HG03469 (cell line): ENCODE data around the gene NEGR1.

Experiments
- ATAC-seq: cut with Tn5 transposase; IDR thresholded peaks from one replicate; pipeline ENCODE4 v1.9.1; 2021; ENCODE audit warnings: mild to moderate bottlenecking, moderate library complexity, moderate number of reproducible peaks; ENCODE audit not compliant: unreplicated experiment

Gene NEGR1

DNA sequence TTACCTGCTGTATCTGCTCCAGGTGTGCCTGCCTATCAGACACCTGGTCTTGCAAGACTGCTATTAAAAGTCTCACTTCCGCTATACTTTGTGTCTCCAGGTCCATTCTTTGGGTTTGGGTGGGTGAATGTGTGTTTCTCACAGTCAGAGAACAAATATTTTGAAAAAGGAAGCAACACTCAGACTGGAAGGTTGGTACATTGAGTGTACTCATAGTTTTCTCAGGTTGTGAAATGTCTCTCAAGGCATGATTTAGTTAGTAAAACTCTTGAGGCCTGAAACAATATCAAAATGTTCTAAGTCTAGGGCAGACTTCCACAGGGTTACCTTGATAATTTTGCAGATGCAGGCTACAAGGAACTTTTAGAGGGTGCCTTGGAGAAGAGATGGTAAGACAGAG lies 771.6 kb downstream of the NEGR1 start:
- no peak for ATAC-seq

GRCh38 chr1:71509051-71509595 lies 773.2 kb downstream of the NEGR1 start:
- no peak for ATAC-seq

DNA sequence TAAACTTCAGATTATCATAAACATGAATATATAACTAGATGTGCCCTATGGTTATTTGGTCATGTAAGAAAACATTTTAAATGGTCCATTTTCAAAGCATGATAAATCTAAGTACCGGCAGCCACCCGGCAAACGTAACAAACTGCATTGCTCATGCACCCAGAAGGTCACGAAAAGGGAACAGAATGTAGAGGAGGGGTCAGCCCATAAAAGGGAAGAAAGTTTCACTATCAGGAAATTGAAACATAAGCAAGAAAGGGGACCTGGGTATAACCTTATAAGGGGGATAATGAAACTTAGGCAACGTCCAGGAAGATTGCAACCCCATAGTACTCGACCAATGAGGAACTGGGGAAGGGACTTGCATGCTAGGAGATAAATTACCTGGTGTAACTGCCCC lies 780.3 kb downstream of the NEGR1 start:
- no peak for ATAC-seq

DNA sequence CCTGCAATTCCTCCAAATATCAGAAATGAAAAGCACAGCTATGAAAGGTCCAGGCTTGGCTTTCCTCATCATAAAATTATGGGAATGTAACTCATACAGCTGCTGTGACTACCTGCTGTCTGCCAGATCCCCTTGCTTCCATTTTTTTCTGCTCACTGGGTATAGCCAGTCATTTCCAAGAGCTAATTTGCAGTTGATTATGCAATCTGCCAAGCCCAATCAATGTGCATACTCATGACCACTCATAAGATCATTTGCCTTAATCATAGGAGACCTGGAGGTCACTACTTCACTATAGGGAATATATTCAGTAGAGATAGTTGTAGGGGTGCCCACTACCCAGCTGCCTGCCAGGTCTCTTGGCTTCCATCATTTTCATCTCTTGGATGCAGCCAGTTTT lies 783.8 kb downstream of the NEGR1 start:
- no peak for ATAC-seq

GRCh38 chr1:71494163-71494562 lies 788.2 kb downstream of the NEGR1 start:
- no peak for ATAC-seq

DNA sequence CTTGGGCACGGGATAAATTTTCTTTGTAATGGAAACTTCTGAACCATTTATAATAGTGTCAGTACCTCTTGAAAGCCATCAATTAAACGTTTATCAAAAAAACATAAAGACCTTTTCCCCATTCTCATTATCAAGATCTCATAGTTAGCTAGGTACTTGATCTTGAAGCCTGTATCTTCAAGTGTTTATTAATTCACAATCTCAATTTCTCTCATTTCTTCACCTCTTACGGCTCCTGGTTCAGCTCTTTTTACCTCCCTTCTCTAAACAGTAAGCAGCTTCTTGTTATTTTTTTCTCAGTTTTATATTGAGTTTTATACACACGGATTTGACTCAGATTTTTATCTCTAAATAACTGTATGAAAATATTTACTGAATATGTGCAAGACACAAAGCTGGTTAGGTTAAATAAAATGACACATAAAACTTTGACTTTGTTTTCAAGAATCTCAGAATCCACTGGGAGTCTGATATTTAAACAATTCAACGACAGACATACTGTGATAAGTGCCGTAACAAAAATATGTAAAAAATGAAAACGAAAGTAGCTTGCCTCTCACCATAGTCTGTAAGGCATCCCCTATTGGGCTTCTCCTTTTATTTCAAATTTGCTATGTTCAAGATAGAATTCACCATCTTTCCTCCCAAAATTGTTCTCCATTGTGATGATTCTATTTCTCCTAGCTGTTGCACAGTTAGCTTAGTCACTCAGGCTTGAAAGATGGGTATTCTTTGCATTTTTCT lies 789.9 kb downstream of the NEGR1 start:
- ATAC-seq, result no peak

DNA sequence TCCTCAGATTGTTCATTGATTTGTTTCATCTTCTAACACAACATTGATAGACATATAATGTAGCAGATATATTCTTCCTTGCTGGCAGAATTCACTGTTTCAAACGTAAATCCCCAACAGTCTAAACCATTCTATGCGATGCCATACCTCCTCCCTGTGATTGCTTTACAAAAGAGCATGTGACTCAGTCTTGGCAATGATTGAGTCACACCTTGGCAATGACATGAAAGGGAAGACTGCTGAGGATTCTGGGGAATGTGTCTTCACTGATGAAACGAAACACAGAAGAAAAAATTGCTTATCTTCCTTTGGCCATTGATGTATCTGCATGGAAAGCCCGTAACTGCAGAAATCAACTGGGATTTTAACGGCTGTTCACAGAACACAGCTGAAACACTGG lies 791.9 kb downstream of the NEGR1 start:
- no peak for ATAC-seq

DNA sequence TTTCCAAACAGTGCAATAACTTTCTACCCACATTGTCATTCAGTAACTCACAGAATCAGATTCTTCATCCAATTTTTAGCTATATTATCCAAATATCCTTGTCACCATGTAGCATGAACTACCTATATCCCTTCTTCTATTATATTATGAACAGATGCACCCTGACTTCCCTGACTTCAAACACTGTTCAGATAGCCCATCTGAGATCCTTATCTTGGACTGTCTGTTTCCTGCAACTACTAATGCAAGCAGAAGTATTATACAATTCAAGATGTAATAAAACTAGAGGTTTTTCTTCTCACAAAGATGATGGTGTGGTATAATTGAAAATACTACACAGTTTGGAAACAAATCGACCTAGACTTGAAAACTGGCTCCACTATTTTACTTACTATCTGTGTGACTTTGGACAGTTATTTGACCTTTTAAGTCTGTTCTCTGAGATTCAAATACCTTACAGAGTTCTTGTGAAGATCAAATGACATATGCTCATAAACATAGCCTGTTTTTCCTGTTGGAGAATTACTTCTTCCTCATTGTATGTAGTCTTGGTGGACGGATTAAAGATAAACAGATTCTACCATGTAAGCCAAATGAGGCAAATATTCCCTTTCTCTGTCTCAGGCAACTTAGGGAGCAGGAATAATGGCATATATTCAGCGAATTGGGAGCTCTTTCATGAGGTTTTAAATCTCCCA lies 793.6 kb downstream of the NEGR1 start:
- ATAC-seq, result no peak

DNA sequence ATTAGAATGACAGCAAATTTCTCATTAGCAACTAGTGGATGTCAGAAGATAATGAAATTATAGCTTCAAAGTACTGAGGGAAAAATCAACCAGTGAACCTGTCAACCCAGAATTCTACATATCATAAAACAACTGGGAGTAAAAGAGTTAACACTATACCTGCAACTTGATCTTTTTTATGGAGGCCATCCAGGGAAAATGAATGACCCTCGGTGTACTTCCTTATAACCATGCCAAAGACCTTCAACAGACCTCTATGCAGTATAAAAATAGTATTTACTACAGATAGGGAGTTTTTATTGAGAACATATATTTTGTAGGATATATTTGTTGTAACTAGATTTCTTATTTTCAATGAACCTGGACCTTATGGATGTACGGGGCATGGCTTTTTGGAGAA lies 809.0 kb downstream of the NEGR1 start:
- ATAC-seq, result no peak

DNA sequence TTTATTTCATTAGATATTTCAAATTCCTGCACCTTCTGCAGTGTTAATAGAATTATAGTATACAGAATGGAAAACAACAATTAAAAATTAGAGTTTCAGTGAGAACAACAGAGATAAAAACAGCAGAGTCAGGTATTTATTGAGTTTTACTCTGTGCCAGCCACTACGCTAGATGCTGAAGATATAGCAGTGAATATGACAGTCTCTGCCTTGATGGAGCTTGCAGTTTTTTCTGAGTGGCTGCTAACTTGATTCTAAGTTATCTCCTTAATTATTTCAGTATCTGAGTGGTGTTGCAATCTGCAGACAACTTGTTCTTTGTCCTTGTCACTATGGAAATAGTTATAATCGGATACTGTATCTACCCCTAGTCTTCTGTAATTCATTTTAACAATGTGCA lies 817.2 kb downstream of the NEGR1 start:
- no peak for ATAC-seq

- no peak for ATAC-seq
Observed at GRCh38 chr1:71464016-71464415, 818.3 kb downstream of the NEGR1 start.

GRCh38 chr1:71463144-71463543 lies 819.2 kb downstream of the NEGR1 start:
- ATAC-seq, result no peak

GRCh38 chr1:71462247-71462646 lies 820.1 kb downstream of the NEGR1 start:
- ATAC-seq, result no peak

DNA sequence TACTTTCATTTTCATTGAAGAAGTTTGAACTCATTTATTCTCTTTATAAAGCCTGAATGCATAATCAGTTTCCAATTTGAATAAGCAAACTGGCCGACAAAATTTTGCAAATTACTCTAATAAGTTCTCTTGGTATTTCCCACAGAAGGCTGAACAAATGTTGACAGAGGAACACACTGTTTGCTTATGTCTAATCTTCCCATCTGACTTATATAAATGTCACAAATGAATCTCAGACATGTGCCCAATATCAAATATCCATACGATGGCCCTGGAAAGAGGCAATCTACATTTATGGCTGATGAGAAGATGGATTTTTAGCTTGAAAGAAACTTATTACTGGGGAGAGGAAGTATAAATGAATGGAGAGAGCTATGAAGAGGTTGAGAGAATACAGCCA lies 820.9 kb downstream of the NEGR1 start:
- ATAC-seq, result no peak

GRCh38 chr1:71448444-71448843 lies 833.9 kb downstream of the NEGR1 start:
- ATAC-seq, result no peak

DNA sequence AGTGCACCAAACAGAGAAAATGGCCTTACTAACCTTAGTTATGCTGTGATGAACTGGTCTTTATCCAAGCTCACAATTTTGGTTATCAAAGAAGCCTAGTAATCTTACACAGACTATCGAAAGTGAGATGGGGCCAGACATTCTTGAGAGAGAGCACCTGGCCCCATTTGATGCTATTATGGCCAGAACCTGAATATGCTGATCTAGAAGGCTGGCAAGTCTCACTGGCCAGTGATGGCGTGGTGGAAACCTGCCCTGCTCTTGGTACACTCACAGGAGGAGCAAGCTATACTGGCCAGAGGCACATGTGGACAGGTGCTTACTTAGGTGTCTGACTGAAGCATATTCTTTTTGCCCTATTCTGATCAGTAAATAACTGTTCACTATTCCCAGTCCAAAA lies 843.7 kb downstream of the NEGR1 start:
- ATAC-seq, result no peak

GRCh38 chr1:71435951-71436350 lies 846.4 kb downstream of the NEGR1 start:
- ATAC-seq, result no peak

DNA sequence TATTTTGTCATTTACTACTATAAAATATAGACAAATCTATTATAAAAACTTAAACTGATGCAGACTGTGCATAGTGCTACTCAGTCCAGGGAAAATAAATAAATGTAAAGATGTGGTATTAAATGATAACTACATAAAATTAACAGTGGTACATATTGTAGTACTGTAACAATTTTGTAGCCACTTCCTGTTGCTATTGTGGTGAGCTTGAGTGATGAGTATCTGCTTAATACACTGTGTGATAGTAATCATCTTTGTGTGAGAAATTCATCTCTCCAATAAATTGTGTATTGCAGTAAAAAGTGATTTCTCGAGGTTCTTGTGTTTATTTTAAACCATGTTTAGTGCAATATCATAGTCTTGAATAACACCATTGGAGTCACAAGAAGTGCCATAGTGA lies 848.1 kb downstream of the NEGR1 start:
- no peak for ATAC-seq

GRCh38 chr1:71428029-71428428 lies 854.3 kb downstream of the NEGR1 start:
- ATAC-seq, result no peak

- no peak for ATAC-seq
Observed at GRCh38 chr1:71427066-71427465, 855.3 kb downstream of the NEGR1 start.

DNA sequence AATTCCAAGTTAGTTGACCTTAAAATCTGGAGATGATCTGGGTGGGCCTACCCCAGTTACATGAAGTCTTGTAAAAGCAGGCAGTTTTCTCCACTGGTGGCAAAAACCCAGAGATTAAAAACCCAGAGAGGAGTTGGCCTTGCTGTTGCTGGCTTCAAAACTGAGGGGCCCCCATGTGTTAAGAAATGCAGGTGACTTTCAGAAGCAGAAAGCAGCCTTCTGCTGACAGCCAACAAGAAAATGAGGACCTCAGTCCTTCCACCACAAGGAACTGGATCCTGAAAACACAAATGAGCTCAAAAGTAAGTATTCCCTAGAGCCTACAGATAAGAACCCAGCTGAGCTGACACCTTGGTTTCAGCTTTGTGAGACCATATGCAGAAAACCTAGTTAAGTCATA lies 857.8 kb downstream of the NEGR1 start:
- ATAC-seq, result no peak

DNA sequence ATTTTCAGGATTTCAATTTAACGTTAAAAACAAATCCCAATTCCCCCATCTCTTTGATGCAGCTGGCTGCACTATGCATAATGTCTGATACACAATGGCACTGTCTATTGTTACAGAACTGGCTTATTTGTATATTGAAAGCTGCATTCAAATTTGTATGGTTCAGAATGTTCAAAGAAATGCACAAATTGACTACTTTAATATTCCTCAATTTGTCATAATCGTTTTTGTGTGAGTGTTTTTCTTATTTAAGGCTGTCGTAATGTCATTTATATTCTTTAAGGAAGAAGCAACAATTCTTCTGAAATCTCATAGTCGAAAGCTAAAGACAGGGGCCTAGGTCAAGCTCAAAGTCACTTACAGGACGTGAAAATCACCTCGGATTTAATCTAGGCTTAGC lies 860.1 kb downstream of the NEGR1 start:
- no peak for ATAC-seq
